Stimulated activated CD8-positive, alpha-beta memory T cell treated with anti-CD3 and anti-CD28 coated beads, Interleukin-7, amount 100 ng/mL, for 4 hours (primary cell): ENCODE data around the gene CBR3.

Experiments used
- DNase-seq, 2 donors: peaks; one replicate each; pipeline ENCODE4 v3.0.0-alpha.2; 2020; ENCODE audit warnings: low read depth in 2 of 2

Gene CBR3

DNA sequence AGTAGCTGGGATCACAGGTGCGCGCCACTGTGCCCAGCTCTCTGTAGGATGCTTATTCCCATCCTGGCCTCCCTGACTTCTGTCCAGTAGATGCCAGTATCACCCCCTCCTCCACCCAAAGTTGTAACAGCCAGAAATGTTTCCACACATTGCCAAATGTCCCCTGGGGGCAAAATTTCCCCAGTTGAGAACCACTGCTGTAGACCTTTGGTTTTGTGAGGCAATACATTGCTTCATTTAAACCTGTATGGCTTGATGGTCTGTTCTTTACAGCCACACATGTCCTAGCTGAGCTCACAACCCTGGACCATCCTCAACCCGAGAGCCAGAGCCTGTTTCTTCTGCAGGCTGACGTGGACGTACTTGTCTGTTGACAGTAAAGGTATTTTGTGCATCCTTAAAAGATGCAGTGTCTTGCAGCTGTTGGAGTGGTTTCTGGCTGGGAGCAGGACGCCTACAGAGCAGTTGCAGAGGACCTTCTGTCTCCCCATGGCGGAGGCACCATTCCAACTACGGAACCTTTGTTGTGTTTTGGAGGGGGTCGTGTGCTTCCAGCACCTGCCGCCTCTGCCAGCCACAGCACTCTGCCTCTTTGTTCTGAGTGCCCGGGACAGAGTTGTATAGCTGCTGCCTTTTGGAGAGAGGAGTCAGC lies 48.4 kb downstream of the CBR3 start:
- DNase-seq, result no peak

DNA sequence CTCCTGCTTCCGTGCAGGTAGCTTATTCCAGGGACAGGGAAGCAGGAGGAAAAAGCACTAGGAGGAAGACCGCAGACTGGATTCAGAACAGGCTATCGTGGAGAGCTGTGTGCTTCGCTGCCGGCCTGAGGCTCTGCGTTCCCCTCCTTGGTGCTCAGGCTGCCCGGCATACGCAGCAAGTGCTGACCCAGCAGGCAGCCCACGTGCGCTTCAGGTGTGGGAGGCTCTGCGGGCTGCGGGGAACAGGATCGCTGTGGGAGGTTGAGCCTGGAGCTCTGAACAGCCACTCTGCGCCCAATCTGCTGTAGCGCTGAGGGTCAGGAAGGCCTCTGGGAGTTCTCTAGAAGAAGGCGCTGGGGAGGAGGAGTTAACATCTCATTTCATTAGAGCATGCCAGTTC lies 49.7 kb downstream of the CBR3 start:
- DNase-seq, result no peak

DNA sequence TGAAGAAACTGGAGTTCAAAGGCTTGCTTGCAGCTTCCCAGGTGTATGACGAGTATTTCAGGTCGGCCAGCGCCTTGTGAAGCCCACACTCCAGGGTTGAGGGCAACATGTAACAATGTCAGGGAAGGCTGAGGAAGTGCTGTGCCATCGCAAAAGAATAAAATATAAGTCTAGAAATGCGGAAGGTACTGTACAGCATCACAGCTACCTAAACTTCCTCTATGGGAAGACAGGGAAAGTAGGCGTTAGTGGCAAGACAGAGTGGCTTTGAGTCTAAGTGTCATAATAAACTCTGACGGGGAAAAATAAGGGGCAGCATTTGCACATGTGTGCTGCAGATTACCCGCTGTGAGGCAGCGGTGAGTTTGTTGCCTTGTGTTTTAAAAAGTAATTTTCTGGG lies 50.6 kb downstream of the CBR3 start:
- DNase-seq, result no peak

DNA sequence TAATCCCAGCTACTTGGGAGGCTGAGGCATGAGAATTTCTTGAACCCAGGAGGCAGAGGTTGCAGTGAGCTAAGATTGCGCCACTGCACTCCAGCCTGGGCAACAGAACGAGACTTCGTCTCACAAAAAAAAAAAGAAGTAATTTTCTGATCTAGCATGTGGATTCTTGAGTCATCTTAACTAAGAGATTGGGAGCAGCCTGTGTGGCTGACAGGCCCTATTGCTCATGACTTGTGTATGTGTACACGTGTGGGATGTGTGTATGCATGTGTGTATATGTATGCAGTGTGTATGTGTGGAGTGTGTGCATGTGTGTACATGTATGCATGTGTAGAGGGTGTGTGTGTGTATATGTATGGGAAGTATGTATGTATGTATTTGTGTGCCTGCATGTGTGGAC lies 51.2 kb downstream of the CBR3 start:
- no peak for DNase-seq

DNA sequence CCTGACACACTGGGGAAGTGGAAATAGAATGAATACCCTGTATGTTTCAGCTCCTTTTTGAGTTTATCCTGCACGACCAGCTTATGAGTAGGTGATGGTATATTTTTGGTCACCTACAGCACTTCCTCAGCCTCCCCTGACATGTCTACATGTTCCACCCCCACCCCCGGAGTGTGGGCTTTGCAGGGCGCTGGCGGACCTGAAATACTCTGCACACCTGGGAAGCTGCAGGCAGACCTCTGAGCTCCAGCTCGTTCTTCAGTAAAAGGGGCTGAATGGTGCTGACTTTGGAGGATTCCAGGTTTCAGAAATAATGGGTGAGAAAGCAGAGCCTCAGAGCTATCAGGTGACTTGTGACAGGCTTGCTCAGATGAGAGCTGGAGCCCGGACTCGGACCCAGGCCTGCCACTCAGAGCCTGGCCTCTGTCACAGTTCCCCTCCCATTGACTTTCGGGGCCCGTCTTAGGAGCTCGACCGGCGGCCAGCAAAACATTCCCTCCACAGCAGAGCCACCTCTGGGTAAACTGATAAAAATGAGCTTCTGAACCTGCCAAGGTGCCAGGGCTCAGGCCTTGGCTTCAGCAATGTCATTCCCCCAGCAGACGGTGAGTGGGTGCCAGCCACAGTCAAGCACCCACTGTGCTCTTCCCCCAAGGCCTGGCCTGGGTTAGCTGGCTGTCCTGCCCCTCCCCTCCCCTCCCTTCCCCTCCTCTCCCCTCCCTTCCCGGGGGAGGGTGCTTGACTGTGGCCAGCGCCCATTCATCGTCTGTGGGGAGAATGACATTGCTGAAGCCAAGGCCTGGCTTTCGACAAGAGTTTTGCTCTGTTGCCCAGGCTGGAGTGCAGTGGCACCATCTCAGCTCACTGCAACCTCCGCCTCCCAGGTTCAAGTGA lies 51.9 kb downstream of the CBR3 start:
- no peak for DNase-seq

DNA sequence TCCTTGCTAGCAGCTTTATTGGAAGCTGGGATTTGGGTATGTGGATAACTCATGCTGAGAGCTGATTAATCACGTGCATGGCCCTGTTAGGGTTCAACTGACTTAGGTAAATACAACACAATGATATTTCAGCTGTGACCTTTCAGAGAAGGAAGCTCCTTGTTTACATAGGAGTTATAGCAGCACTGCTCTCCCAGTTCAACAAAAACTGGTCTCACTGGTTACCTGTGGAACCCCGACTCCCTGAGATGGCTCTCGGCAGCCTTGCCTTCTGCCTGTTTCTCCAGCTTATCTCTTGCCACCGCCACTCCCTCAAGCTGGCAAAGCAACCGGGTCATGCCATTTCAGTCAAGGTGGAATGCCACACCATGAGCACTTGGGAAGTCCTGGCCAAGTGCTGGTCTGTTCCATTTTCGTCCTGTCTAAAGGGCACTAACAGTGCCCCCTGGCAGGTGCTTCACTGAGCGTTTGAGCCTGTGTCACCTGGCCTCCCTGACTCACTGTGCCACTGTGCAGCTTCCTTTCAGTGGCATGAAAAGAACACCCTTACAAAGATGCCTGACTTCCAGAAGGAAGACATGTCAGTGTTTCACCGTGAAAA lies 53.3 kb downstream of the CBR3 start:
- no peak for DNase-seq

DNA sequence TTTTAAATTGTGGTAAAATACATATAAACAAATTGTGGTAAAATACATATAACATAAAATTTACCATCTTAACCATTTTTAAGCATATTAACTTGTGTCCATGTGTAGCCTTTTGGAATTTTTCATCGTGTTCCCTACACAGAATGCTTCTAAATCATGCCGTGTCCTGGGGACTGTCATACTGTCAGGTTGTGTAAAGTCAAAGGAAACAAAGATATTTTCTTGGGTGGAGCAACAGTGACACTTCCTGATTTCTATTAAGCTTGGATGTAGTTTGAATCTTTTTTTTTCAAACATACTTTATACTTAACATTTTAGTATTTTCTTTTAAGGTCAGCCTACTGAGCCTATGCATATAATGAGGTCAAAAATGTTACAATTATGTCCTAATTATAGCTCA lies 54.1 kb downstream of the CBR3 start:
- no peak for DNase-seq

DNA sequence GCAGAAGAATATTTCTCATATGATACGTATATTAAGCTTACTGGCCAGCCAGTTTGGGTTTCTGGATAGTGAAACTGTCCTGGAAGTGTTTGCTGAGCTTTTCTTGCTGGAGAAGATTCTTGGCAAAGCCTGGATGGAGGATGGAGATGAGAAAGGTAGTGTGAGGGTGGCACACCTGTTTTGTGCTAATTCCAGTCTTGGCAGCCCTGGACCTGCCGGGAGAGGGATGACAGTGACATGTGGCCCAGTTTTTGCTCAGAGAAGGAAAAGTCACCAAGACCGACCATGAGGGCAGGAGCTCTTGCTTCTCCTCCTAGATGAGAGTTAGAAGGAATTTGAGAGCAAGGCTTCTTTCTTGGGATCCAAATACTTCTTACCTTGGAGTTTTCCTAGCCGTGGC lies 55.9 kb downstream of the CBR3 start:
- no peak for DNase-seq

DNA sequence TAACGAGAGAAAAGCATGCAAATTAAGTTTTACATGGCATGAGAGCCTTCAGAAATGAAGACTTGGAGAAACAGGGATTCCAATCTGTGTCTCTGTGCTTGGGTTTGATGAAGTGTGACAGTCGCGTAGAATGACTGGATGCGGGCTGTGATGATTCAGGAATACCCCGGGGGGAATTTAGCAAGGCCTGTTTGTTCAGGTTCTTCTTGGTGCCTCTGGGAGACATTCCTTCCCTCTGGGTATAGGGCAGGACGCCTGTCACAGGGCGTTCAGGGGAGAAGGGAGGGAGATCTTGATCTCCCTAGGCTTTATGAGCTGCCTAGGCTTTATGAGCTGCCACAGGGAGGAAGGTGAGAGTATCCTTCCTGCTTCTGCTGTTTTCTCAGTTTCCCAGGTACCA lies 58.3 kb downstream of the CBR3 start:
- no peak for DNase-seq

DNA sequence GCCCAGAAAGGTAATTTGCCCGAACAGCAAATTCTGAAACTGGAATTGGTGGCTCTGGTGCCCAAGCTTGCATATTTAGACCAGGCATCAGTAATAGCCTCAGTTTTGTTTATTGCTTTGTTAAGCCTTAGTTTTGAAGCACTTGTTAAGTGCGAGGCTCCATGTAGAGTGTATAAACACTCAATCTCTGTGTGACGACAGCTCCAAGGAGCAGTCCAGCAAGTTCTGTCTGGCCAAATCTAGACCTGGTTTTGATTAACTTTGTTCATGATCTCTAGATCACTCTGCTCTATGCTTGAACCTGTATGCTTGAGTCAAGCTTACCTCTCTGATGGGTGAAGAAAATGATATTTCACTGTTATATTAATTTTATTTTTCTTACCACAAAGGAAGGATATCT lies 59.1 kb downstream of the CBR3 start:
- no peak for DNase-seq

DNA sequence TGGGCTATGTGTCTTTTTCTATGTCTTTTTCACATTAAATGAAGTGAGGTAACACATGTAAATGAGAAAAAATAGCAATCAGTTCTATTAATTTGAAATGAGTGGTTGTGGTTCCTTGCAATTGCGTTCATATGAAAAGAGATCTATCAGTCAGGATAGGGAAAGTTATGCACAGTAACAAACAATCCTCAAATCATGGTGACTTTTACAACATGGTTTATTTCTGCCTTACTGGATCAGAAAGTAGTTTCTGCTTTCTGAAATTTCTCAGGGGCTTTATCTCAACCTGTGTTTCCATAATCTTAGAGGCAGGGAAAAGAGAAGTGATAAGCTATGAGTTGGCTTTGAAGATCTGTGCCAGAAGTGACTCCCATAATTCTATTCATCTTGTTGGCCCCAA lies 60.7 kb downstream of the CBR3 start:
- no peak for DNase-seq
